GM12872 (cell line): ENCODE data around the gene NUDT17.
A peak's percentile ranks its signal among the peaks of the same experiment; 100 is the strongest.

Experiments
- TF ChIP-seq, protein P1 (sequence below): IDR thresholded peaks from 3 replicates; pipeline ENCODE4 v1.5.1; 2011; ENCODE audit warnings: low read depth, mild to moderate bottlenecking, low read length, moderate library complexity; ENCODE audit not compliant: insufficient read depth

The NUDT17 gene

DNA sequence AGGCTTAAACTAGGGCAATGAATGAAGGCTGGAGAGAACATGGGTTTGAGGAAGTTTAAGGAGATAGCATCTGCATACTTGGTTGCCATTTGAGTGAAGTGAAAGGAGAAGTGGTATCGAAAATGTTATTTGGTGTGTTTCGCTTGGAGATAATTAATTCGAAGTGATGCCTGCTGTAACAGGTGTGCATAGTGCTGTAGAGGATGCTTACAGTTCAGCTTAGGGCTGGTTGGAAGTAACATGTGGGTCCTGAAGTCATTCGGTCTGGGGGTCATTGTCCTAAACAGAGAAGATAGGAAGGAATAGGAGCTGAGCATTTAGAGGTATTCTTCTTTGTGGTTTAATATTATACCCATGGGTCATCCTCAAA is 301 bp upstream of the NUDT17 start:
- TF ChIP-seq, protein P1, sequence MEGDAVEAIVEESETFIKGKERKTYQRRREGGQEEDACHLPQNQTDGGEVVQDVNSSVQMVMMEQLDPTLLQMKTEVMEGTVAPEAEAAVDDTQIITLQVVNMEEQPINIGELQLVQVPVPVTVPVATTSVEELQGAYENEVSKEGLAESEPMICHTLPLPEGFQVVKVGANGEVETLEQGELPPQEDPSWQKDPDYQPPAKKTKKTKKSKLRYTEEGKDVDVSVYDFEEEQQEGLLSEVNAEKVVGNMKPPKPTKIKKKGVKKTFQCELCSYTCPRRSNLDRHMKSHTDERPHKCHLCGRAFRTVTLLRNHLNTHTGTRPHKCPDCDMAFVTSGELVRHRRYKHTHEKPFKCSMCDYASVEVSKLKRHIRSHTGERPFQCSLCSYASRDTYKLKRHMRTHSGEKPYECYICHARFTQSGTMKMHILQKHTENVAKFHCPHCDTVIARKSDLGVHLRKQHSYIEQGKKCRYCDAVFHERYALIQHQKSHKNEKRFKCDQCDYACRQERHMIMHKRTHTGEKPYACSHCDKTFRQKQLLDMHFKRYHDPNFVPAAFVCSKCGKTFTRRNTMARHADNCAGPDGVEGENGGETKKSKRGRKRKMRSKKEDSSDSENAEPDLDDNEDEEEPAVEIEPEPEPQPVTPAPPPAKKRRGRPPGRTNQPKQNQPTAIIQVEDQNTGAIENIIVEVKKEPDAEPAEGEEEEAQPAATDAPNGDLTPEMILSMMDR = no peak

DNA sequence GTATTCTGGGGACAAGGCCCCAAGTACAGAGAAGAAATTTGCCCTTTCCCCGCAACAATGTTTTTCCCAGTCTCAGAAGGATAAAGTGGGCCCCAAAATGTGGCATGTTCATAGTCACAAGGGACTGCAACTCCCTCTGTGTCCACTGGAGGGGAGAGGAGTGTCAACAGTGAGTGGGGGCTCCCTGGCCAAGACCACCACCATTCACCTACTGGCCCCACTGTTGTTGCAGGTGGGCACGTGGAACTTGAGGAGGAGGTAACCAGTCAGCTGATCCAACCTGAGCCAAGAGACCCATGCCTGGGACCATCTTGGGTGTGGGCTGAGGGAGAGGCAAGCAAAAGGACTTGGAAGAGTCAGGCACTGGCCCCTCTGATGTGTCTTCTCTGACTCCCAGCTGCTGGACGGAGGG is 777 bp downstream of the NUDT17 start:
- TF ChIP-seq, protein P1 = peak; percentile 92

DNA sequence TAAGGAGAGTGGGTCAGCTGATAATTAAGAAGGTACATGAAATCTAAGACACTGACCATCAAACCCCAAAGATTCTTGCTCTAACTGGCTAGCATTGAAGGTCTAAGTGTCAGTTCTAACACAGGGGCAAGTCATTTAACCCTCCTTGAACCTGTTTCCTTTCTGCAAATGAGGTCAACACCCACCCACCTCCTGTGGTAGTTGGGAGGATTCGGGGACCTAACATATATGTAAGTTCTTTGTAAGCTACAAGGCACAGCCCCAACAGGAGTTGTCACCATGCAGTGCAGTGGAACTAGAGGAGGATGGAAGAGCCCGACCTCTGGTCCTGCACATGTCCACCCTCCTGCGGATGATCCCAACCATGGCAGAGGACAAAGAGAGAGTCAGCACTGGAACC is 2.4 kb downstream of the NUDT17 start:
- TF ChIP-seq, protein P1 = no peak

DNA sequence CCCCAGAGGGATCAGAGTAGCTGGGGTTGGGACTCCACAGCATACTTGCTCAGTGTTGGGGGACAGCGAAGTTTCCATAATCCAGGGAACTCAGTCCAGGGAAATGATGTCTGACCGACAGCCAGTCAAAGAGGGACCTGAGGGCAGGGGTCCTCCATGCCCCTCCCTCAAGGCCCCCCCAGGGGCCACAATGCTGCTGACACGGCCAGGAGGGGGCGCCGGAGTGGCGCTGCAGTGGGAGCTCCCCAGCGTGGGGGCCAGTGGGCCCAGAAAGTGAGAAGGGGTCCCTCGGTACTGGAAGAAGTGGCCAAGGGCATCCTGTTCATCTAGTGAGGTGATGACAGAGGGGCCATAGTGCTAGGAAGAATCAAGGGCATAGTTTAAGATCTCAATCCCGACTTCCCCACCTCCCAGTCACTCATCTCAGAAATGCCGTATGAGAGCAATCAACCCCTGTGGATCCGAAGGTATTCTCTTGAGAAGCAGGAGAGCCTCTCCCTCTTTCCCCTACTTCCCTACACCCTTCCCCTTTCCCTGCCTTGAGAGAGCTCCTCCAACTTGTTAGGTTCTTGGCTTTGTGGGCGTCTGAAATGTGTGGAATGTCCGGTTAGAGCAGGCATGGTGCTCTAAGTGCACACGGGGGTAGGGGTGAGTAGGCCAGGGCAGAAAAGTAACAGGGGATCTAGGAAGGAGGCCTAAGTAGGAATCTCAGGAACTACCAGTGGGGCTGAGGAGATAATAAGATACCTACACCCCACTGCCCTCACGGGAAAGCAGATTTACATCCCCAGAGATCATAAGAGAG is 4.1 kb downstream of the NUDT17 start:
- TF ChIP-seq, protein P1 = peak; percentile 59

DNA sequence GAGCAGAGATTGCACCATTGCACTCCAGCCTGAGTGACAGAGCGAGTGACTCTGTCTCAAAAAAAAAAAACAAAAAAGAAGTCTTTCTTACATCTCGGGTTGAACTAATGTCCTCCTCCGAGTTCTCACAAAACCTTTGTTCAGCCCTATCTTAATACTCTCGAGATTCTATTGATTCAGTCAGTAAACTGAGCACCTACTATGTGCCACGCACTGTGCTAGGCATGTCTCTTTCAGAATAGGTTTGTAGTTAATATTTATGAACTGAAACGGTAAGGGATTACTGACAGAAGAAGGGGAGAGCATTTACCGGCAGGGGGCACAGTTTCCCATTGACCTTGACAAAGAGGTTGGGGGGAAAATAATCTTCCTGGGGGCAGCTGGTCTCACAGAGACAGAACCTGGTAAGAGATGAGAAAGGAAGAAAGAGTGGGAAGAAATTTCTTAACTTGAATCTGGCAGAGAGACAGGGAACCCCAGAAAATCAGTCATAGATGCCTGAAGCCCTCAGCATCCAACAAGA is 10.1 kb downstream of the NUDT17 start:
- TF ChIP-seq, protein P1 = peak; percentile 62

DNA sequence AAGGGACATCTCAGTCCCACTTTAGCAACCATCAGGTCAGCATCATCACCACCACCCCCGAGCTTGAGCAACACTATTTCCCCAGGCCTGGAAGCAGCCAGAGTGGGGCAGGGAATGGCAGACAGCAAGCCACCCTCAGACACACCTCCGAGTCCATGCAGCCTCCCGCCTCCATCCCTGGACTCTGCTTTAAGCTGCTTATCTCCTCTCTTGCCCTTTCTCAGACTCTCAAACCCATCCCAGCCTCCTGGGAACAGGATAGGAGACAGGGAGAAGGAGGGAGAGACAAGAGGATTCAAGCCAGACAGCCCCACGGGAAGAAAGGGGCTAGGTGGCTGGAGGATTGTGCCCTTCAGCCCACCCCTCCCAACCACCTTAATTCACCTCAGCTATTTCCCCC is 11.7 kb downstream of the NUDT17 start:
- TF ChIP-seq, protein P1 = no peak; the same call in 2 of the 3 replicates

DNA sequence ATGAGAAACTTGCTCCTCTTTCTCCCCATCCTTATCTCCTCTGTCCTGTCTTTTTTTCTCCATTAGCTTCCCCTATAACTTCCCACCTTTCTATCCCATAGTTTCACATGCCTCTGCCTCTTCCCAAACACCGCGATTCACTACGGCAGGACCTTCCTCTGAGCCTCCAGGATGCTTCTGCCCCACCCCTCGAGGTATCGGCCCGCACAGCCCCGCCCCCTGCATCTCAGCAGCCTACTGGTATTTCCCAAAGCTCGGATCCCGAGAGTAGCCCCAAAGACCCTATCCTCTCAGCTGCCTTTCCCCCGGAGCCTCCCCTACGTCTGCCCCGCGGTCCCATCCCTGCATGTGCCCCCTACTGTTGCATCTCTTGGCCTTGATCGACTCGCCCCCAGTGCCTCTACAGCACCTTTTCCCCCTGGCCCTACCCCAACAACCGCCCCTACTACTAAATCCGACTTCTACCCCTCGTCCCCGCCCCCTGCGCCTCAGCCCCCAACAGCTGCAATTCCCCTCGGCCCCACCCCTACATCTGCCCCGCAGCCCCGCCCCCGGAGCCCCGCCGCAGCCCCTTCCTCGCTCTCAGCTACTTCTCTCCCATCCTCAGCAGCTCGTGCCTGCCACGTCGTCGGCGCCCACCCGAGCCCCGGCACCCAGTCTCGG is 12.9 kb downstream of the NUDT17 start:
- TF ChIP-seq, protein P1 = no peak
